ENCODE measurements around the gene VPS45. TPM values are rescaled to one million over a fixed set of nuclear protein-coding genes. Genes with fewer than 3 reads are reported as not detected.
"Not testable (repeated sequence)": the region's sequence is repeated elsewhere in the genome, so short reads cannot be mapped to it uniquely, and the experiment has no call there.

VPS45 gene
- total RNA-seq, 1 donor from 2014 or later = 41.5 TPM

- no peak for TF ChIP-seq CTCF (conservative IDR thresholded peaks at IDR 0.05)
- H3K36me3 Mint-ChIP-seq = no peaks in the 10 kb centered on the region
Observed at GRCh38 chr1:150053926-150054325, 13.7 kb upstream of the VPS45 start.

GRCh38 chr1:150055507-150055906 lies 12.1 kb upstream of the VPS45 start:
- H3K9me3 Mint-ChIP-seq; H3K27me3 Mint-ChIP-seq; H3K27ac Mint-ChIP-seq; H3K4me1 Mint-ChIP-seq (ENCODE audit: unreplicated experiment); DNase-seq (ENCODE audit: extremely low spot score, unreplicated experiment); H3K36me3 Mint-ChIP-seq; H3K4me3 Mint-ChIP-seq: not testable (repeated sequence)

More at GRCh38 chr1:150053926-150054325, 13.7 kb upstream of the VPS45 start:
- no peaks in the 10 kb centered on the region for H3K9me3 Mint-ChIP-seq
- H3K4me3 Mint-ChIP-seq = no peak overlapping the region
- H3K27ac Mint-ChIP-seq = no peak overlapping the region
- peaks cover 6% of the 10 kb centered on the region for H3K4me1 Mint-ChIP-seq (ENCODE audit: unreplicated experiment)
- H3K27me3 Mint-ChIP-seq = no peaks in the 10 kb centered on the region
- no peak for DNase-seq (ENCODE audit: extremely low spot score, unreplicated experiment)

GRCh38 chr1:150056407-150056806 lies 11.2 kb upstream of the VPS45 start:
- Mint-ChIP-seq H3K4me3 (no peak overlapping the region), H3K27ac (no peak overlapping the region), H3K9me3 (no peaks in the 10 kb centered on the region), H3K4me1 (ENCODE audit: unreplicated experiment) (no peaks in the 10 kb centered on the region), H3K27me3 (no peaks in the 10 kb centered on the region), H3K36me3 (no peaks in the 10 kb centered on the region)
- DNase-seq (ENCODE audit: extremely low spot score, unreplicated experiment) = no peak
- no peak for TF ChIP-seq CTCF (conservative IDR thresholded peaks at IDR 0.05)

- Mint-ChIP-seq H3K4me3 (no peak overlapping the region), H3K4me1 (ENCODE audit: unreplicated experiment) (no peaks in the 10 kb centered on the region), H3K27ac (no peak overlapping the region), H3K9me3 (no peaks in the 10 kb centered on the region), H3K27me3 (no peaks in the 10 kb centered on the region), H3K36me3 (no peaks in the 10 kb centered on the region)
- no peak for TF ChIP-seq CTCF (conservative IDR thresholded peaks at IDR 0.05)
- DNase-seq (ENCODE audit: extremely low spot score, unreplicated experiment) = no peak
Observed at GRCh38 chr1:150060260-150060659, 7.3 kb upstream of the VPS45 start.

- DNase-seq (ENCODE audit: extremely low spot score, unreplicated experiment) = no peak
Observed at GRCh38 chr1:150061632-150062101, 5.9 kb upstream of the VPS45 start.

GRCh38 chr1:150062113-150062512 lies 5.5 kb upstream of the VPS45 start:
- DNase-seq (ENCODE audit: extremely low spot score, unreplicated experiment) = no peak
- Mint-ChIP-seq H3K4me3 (no peak overlapping the region), H3K4me1 (ENCODE audit: unreplicated experiment) (peaks cover 8% of the 10 kb centered on the region), H3K27ac (no peak overlapping the region), H3K9me3 (no peaks in the 10 kb centered on the region), H3K36me3 (no peaks in the 10 kb centered on the region), H3K27me3 (no peaks in the 10 kb centered on the region)
- TF ChIP-seq CTCF (conservative IDR thresholded peaks at IDR 0.05) = no peak

More at GRCh38 chr1:150061632-150062101, 5.9 kb upstream of the VPS45 start:
- peaks cover 7% of the 10 kb centered on the region for H3K4me1 Mint-ChIP-seq (ENCODE audit: unreplicated experiment)
- TF ChIP-seq CTCF (conservative IDR thresholded peaks at IDR 0.05) = no peak
- H3K9me3 Mint-ChIP-seq = no peaks in the 10 kb centered on the region
- H3K27ac Mint-ChIP-seq = peak overlapping the region; percentile 37
- H3K4me3 Mint-ChIP-seq = no peak overlapping the region
- no peaks in the 10 kb centered on the region for H3K27me3 Mint-ChIP-seq
- no peaks in the 10 kb centered on the region for H3K36me3 Mint-ChIP-seq
